NCI-H1092 treated with DMSO at 0.1 percent for 48 hours (cell line): ENCODE data around the gene MMP8.

ENCODE experiments used
- DNase-seq: peaks from one replicate; lab custom pipeline; 2025; lab: John Stamatoyannopoulos, UW

The MMP8 gene

GRCh38 chr11:102722821-102723220, 1.9 kb downstream of the MMP8 start:
- DNase-seq: no peak

- no peak for DNase-seq
These were observed 5.0 kb downstream of the MMP8 start for GRCh38 chr11:102719620-102720277.

GRCh38 chr11:102717280-102717679, 7.5 kb downstream of the MMP8 start:
- no peak for DNase-seq

- no peak for DNase-seq
These were observed 8.2 kb downstream of the MMP8 start for GRCh38 chr11:102716527-102716926.

GRCh38 chr11:102712137-102712536, 12.6 kb downstream of the MMP8 start:
- DNase-seq: no peak

GRCh38 chr11:102709201-102709945, 15.4 kb downstream of the MMP8 start:
- DNase-seq: no peak

- no peak for DNase-seq
These were observed 16.1 kb downstream of the MMP8 start for GRCh38 chr11:102708654-102709053.

GRCh38 chr11:102705626-102706025, 19.1 kb downstream of the MMP8 start, which contains the start of gene MMP27:
Gene MMP27 (minus strand): TSS chr11:102705769. CDS start chr11:102705714, 55 bp downstream.
- DNase-seq: no peak

- no peak for DNase-seq
These were observed 19.9 kb downstream of the MMP8 start for GRCh38 chr11:102704841-102705240.

GRCh38 chr11:102703826-102704493, 20.8 kb downstream of the MMP8 start:
- no peak for DNase-seq

GRCh38 chr11:102695201-102695600, 29.6 kb downstream of the MMP8 start:
- no peak for DNase-seq

- DNase-seq: no peak
These were observed 39.0 kb downstream of the MMP8 start for GRCh38 chr11:102685754-102686153.

GRCh38 chr11:102685338-102685737, 39.4 kb downstream of the MMP8 start:
- no peak for DNase-seq

GRCh38 chr11:102683277-102683676, 41.5 kb downstream of the MMP8 start:
- no peak for DNase-seq

GRCh38 chr11:102680945-102681344, 43.8 kb downstream of the MMP8 start:
- no peak for DNase-seq

- no peak for DNase-seq
These were observed 46.7 kb downstream of the MMP8 start for GRCh38 chr11:102678022-102678421.

- no peak for DNase-seq
These were observed 48.7 kb downstream of the MMP8 start for GRCh38 chr11:102676084-102676483.

GRCh38 chr11:102669664-102670063, 55.1 kb downstream of the MMP8 start:
- no peak for DNase-seq

- peak; percentile 25 for DNase-seq
These were observed 58.3 kb downstream of the MMP8 start for GRCh38 chr11:102666331-102666957.

GRCh38 chr11:102664001-102664752, 60.6 kb downstream of the MMP8 start:
- no peak for DNase-seq

GRCh38 chr11:102662607-102663006, 62.1 kb downstream of the MMP8 start:
- DNase-seq: no peak
